ENCODE results near the gene RNF125. TPM values are rescaled to one million over a fixed set of nuclear protein-coding genes. Genes with fewer than 3 reads are reported as not detected.

RNF125 gene
- total RNA-seq, 3 donors from 2014 or later = 16.0 to 29.3 (median 16.8) TPM

Other genes with a start within 250 kb of the RNF125 start
- 10 to 100 TPM; 32.3 to 35.9 (median 33.9) TPM for gene TRAPPC8, start 75.7 kb upstream of the RNF125 start, total RNA-seq
- 100 to 1,000 TPM in 2 of 3 donors, 10 to 100 TPM in 1; 96.0 to 120 (median 104) TPM for gene RNF138, start 73.0 kb downstream of the RNF125 start, total RNA-seq
- gene MEP1B, start 171.2 kb downstream of the RNF125 start, total RNA-seq = not detected